Stimulated activated CD4-positive, alpha-beta T cell treated with anti-CD3 and anti-CD28 coated beads, Interleukin-2, amount 100 ng/mL, for 48 hours (primary cell): ENCODE data around the gene PXMP4.
"Not testable (repeated sequence)": the region's sequence is repeated elsewhere in the genome, so short reads cannot be mapped to it uniquely, and the experiment has no call there.

Source experiments
- DNase-seq, 2 donors: peaks; one replicate each; pipeline ENCODE4 v3.0.0-alpha.2; 2020

Gene PXMP4

GRCh38 chr20:33719989-33720709 is at the start of gene PXMP4:
PXMP4 (minus strand) TSS chr20:33720310; CDS start chr20:33720207, 103 bp downstream.
- peak; percentile 67 to 74 for DNase-seq

DNA sequence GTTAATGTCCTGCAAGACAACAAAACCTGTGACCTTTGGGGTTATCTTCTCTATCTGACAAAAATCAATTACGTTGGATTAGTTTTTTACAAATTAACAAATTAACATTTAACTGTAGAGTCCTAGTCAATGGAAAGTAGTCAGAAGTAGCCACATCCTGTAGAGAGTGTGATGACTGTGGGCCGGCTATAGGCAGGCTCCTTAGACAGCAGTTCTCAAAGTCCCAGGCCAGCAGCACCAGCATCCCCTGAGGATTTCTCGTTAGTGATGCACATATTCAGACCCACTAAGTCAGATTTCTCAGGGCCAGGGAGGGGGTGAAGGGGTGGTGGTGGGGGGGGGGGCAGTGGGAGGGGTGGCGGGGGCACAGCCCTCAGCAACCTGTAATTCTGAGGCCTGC is 48.9 kb upstream of the PXMP4 start:
- DNase-seq, result no peak

- no peak for DNase-seq
Observed at GRCh38 chr20:33767777-33768138, 47.6 kb upstream of the PXMP4 start.

DNA sequence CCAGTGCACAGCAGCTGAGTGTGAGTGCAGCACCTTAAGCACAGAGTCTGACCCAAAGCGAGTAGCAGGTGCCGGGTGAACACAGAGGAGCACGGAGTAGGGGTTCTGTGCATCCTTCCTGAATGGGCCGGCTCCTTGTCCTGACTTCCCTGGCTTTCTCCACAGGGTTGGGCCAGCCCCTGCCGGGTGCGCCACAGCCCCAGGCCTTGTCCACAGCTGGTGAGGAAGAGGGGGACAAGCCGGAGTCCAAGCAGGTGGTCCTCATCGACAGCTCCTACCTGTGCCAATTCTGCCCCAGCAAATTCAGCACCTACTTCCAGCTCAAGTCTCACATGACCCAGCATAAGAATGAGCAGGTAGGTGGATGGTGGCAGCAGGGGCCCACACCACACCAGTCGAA is 46.6 kb upstream of the PXMP4 start:
- DNase-seq, result no peak

DNA sequence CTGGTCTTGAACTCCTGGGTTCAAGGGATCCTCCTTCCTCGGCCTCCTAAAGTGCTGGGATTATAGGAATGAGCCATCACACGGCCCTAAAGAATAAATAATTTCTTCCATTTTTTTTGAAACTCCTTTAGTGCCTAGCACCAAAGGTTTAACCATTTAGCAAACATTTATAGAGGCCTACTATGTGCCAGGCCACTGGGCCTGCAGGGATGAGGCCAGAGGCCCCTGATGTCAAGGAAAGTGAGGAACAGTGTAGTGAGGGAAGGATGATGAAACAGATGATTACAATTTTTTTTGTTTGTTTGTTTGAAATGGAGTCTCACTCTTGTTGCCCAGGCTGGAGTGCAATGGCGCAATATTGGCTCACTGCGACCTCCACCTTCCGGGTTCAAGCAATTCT is 45.5 kb upstream of the PXMP4 start:
- DNase-seq, result no peak

DNA sequence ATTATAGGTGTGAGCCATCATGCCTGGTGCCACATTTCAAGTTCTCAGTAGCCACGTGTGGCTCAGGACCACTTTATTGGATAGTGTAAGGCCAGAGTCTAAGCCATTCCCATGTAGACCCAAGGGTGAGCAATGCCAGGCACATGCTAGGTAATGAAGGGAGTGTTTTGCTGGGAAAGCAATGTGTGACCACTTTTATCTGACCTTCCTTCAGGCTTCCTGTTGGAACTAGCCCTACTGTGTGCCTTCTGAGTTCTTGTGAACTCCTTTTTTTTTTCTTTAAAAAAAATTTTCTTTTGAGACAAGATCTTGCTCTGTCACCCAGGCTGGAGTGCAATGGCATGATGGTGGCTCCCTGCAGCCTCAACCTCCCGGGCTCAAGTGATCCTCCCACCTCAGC is 45.0 kb upstream of the PXMP4 start:
- DNase-seq, result no peak

DNA sequence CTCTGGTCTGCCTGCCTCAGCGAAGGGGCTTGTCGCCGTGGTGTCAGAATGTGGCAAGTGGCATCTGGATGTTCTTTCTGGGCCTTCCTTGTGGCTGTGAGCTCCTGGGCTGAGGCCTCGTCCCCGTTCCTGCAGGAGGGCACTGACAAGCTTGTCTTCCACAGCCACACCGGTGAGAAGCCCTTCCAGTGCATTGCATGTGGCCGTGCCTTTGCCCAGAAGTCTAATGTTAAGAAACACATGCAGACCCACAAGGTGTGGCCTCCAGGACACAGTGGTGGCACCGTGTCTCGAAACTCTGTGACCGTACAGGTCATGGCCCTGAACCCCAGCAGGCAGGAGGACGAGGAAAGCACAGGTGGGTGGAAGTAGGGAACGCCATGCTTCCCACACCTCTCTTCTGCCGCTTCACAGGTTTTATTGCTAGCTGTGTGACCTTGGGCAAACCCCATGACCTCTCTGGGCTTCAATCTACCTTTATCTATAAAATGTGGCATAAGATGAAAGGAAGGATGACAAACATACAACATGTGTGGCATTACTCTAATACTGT is 41.7 kb upstream of the PXMP4 start:
- DNase-seq, result no peak

DNA sequence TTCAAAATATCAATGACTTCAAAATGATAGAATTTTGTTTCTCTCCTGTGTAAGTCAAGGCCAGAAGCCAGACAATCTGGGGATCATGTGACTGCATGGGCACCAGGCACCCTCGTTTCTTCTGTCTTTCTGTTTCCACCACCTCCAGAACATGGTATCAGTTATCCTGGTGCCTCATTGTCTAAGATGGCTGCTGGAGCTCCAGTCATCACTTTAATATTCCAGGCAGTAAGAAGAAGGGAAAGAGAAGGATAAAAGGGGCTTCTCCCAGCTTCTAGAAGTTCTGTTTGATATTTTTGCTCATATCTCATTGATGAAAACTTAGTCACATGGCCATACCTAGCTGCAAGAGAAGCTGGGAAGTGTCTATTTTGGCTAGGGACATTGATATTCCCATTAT is 37.3 kb upstream of the PXMP4 start:
- no peak for DNase-seq

DNA sequence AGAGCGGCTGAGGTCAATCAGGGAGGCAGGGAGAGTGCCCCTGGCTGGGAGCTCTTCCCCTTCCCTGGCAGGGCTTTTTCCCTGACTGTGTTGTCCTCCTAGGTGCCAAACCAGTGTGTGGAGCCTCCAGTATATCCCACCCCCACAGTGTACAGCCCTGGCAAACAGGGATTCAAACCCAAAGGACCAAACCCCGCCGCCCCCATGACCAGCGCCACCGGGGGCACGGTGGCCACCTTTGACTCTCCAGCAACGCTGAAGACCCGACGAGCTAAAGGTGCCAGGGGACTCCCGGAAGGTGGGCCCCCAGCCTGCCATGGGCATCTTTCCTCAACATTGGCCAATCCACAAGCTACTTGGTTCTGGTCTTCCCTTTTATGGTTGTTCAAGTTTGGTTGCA is 36.9 kb upstream of the PXMP4 start:
- no peak for DNase-seq

DNA sequence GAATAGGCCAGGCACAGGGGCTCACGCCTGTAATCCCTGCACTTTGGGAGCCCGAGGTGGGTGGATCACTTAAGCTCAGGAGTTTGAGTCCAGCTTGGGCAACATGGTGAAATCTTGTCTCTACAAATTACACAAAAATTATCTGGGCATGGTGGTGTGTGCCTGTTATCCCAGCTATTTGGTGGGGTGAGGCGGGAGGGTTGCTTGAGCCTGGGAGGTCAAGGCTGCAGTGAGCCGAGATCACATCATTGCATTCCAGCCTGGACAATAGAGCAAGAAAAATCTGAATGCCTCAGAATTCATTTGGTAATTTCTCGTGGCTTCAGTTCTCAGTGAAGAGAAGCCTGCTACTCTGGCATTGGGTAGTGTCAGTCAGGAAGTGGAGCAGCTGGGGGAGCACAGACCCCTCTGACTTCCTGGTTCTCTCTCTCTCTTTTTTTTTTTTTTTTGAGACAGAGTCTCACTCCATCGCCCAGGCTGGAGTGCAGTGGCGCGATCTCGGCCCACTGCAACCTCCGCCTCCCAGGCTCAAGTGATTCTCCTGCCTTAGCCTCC is 35.9 kb upstream of the PXMP4 start:
- DNase-seq, result not testable (repeated sequence)

GRCh38 chr20:33753763-33754162 is 33.7 kb upstream of the PXMP4 start:
- DNase-seq, result no peak

DNA sequence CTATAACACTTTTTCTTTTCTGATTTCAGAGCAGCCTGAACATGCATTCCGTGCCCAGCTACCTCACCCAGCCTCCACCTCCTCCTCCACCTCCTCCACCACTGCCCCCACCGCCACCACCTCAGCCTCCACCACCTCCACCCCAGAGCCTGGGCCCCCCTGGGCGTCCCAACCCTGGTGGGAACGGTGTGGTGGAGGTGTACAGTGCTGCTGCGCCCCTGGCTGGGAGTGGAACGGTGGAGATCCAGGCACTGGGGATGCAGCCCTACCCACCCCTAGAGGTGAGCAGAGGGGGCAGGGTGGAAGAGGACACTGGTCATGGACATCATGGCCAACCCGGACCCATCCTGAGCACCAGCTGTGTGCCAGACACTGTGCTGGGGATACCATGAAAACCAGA is 33.0 kb upstream of the PXMP4 start:
- no peak for DNase-seq

GRCh38 chr20:33751775-33752174 is 31.7 kb upstream of the PXMP4 start:
- no peak for DNase-seq

- no peak for DNase-seq
Observed at GRCh38 chr20:33746325-33746998, 26.4 kb upstream of the PXMP4 start.

DNA sequence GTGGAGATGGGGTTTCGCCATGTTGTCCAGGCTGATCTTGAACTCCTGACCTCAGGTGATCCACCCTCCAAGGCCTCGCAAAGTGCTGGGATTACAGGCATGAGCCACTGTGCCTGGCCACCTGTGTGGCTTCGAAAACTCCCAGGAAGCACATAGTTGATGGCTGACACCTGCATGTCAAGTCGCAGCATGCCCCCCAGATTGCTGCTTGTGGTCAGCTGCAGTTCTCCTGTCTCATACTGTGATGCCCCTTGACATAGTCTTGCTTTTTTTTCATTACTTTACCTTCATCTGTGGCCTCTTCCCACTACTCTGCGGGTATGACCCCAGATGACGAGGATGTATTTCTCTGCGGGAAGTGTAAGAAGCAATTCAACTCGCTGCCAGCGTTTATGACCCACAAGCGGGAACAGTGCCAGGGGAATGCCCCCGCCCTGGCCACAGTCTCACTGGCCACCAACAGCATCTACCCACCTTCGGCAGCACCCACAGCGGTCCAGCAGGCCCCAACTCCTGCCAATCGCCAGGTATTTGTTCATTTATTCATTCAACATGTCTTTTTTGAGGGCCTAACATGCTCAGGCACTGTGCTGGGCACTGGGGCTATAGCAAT is 24.8 kb upstream of the PXMP4 start:
- no peak for DNase-seq

- no peak for DNase-seq
Observed at GRCh38 chr20:33744181-33744580, 24.1 kb upstream of the PXMP4 start.

- no peak for DNase-seq
Observed at GRCh38 chr20:33740189-33740588, 20.1 kb upstream of the PXMP4 start.

DNA sequence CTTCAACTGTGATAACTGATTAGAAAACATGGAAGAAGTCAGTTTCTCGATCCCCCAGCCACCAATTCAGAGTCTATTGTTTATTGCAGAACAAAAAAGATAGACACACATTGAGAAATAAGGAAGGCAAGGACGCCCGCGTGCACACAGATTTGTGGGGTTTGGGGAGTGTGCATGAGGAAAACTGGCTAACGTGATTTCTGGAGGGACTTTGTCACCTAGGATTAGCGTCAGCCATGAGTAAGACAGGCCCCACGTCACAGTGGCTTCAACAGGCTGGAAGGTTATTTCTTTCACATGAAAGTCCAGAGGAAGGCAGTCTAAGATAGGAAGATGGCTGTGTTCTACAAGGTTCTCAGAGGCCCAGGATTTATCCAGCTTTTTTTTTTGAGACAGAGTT is 19.4 kb upstream of the PXMP4 start:
- DNase-seq, result no peak

GRCh38 chr20:33736962-33737361 is 16.9 kb upstream of the PXMP4 start:
- no peak for DNase-seq

DNA sequence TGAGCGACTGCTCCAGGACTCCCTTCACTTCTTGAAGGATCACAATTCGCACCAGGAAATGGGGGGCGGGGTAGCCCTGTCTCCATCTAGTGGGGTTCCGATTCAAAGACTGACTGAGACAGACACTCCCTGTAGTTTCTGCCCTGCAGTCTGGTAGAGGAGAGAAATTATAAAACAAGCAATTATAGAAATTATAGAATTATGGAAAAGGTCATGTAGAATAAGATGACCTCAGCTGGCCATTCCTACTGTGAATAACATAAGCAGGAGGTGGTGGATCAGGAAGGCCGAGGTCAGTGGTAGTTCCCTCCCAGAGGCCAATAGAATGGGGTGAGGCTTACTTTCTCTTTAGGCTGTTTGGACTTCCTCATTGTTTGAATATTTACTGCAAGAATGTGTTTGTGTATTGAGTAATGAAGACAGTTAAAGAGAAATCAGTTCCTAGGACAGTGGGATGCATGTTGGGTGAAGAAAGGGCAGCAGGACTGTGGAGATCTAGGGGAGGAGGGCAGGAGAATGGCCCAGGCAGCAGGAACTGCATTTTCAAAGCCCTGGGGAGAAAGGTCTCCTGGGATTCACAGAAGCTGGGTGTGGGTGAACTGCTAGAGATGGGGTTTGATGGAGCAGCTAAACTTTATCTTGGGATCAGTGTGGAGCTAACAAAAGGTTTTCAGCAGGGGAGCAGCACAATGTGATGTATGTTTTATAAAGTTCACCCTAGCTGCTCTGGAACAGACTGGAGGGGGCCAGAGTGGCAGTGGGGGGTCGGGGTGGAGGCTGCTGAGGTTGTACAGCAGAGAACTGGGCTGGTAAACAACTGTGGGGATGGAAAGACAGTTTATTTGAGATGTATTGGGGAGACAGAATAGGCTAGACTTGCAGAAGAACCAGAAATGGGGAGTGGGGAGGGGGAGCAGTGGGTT is 13.8 kb upstream of the PXMP4 start:
- DNase-seq, result no peak

DNA sequence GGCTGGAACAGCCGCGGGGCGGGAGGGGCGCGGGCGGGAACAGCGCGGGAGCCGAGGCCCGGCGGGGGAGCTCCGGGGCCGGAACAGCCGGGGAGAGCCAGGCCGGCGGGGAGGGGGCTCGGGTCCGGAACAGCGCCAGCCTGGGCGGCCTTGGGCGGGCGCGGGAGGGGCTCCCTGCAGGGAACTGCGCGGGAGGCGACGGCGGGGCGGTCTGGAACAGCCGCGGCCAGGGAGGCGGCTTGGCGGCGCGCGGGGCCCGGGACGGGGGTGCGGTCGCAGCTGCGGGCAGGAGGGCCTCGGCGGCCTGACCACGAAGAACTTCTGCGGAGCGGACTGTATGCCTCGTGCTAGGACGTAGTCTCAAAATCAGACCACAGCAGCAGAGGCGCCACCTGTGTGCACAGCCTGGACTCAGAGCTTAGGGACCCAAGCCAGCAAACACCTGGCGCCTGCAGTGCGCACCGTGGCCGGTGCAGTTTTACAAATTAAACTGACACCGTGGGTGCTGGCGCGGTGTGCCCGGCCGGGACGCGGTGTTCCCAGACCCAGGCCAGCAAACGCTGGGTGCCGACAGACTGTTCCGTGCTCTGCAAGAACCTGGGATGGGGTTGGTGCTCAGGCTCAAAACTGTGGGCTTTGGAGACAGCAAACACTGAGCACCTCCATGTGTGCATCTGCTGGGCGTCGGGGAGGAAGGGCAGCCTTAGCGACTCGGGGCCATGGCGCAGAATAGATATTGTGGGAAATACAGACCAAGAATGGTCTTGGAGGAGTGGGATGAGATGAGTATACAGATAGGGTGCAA is 12.3 kb upstream of the PXMP4 start:
- DNase-seq, result peak; percentile 69 to 78

DNA sequence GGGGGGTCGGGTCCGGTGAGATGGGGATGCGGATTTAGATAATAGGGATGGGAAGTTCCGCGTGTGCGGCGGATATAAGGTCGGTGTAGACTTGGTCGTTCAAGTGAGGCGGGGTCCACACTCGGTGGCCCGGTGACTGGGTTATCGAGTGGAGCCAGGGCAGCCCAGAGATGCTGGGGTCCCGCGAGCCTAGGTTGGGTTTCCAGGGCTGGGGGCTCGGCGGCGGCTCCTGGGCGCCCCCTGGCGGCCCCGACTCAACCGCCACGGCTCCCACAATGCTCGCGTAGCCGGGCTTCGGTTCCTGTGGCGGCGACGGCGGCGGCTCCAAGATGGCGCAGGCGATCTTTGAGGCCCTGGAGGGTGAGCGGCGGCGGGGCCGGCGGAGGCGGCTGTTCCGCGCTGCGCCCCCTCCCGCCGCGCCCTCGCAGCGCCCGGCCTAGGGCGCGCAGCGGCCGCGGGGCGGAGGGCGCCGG is 11.6 kb upstream of the PXMP4 start, which contains the start of gene ZNF341:
ZNF341 (plus strand) TSS at position 304 of the 473 bp plus-strand sequence; CDS start at position 330, 26 bp downstream.
- peak; percentile 82 to 87 for DNase-seq
